ENCODE data around the gene EPHB6.

GRCh38 chr7:142851269-142851668 lies 3.6 kb upstream of the EPHB6 start:
- TF ChIP-seq ZBTB33 (IDR thresholded peaks at IDR 0.05), result no peak
- no peak for TF ChIP-seq POLR2AphosphoS5 (IDR thresholded peaks at IDR 0.05; ENCODE audit: low read length)
- TF ChIP-seq CTCF (IDR thresholded peaks at IDR 0.05 in 2 of 3, conservative IDR thresholded peaks at IDR 0.05 in 1 of 3; ENCODE audit: control insufficient read depth in 2 of 3, extremely low read depth in 1 of 3, insufficient read depth in 1 of 3, low read depth in 3 of 3, low read length in 3 of 3), result no peak
- TF ChIP-seq MEF2B (IDR thresholded peaks at IDR 0.05; ENCODE audit: partially characterized antibody, poor library complexity, severe bottlenecking), result no peak
- no peak for TF ChIP-seq NR2C2 (IDR thresholded peaks at IDR 0.05; ENCODE audit: borderline replicate concordance, control insufficient read depth, insufficient read length, low read depth)
- TF ChIP-seq ZNF24 (IDR thresholded peaks at IDR 0.05), result no peak
- TF ChIP-seq FOS (IDR thresholded peaks at IDR 0.05; ENCODE audit: borderline replicate concordance, extremely low read depth, insufficient read length), result no peak
- no peak for TF ChIP-seq RAD21 (IDR thresholded peaks at IDR 0.05; ENCODE audit: insufficient read depth, low read depth, low read length)
- no peak for TF ChIP-seq BRCA1 (IDR thresholded peaks at IDR 0.05; ENCODE audit: low read depth, low read length)
- no peak for TF ChIP-seq POLR2A (IDR thresholded peaks at IDR 0.05; ENCODE audit: low read depth, low read length)
